HepG2 (cell line): ENCODE results near the gene LHB. TPM values are rescaled to one million over a fixed set of nuclear protein-coding genes. Genes with fewer than 3 reads are reported as not detected.
"Not testable (repeated sequence)": the region's sequence is repeated elsewhere in the genome, so short reads cannot be mapped to it uniquely, and the experiment has no call there.

Experiments used
- ATAC-seq: fragments of 200-7000 bp; cut with Tn5 transposase; 3 replicates; pipeline ENCODE4 v1.9.1; 2020; ENCODE audit warnings: mild to moderate bottlenecking, moderate library complexity
- BruUV-seq: library from RNA; stranded (reverse); fragments of 400-500 nt; replicated peaks from 2 replicates; lab custom pipeline; 2021; lab: Mats Ljungman, UMichigan
- CTCF ChIA-PET: fragments of 300-600 bp; formaldehyde crosslinking; extraction: SDS; loops from one replicate; lab custom pipeline; 2021; ENCODE audit warnings: low total read pairs, inconsistent platforms, low intra/inter-chr PET ratio; lab: Yijun Ruan, JAX
- POLR2A ChIA-PET: fragments of 350-600 bp; sonication (Branson Sonifier 250); formaldehyde crosslinking; loops from one replicate; lab custom pipeline; 2020; ENCODE audit warnings: antibody characterized with exemption, inconsistent platforms; lab: Yijun Ruan, JAX
- DNase-seq: peaks from one replicate; pipeline ENCODE4 v3.0.0-alpha.2; 2015; ENCODE audit warnings: low spot score
- FAIRE-seq: peaks from 3 replicates; lab custom pipeline; 2011; peaks lifted over from hg19 to GRCh38; lab: Jason Lieb, UNC
- H2AFZ ChIP-seq: one replicate; pipeline ENCODE4 v1.6.1; 2011; ENCODE audit warnings: low read length, inconsistent platforms
- H3K27ac ChIP-seq: fragments of 300-600 bp; 3 replicates; pipeline ENCODE4 v1.8.0; 2011; ENCODE audit warnings: mixed run types, mild to moderate bottlenecking, mixed read lengths, low read length, inconsistent platforms; ENCODE audit not compliant: insufficient read depth; ENCODE audit errors: extremely low read length
- H3K27me3 ChIP-seq, 2 experiments: fragments of 200-600 bp in 1 of 2; 2 replicates in 1 of 2; 3 replicates in 1 of 2; pipeline versions ENCODE4 v1.6.0 to v1.8.0; 2011; ENCODE audit warnings: low read length in 2 of 2, mild to moderate bottlenecking in 2 of 2, moderate library complexity in 2 of 2, inconsistent platforms in 1 of 2; ENCODE audit not compliant: insufficient read depth in 2 of 2, control insufficient read depth in 1 of 2
- H3K36me3 ChIP-seq, 2 experiments: fragments of 200-600 bp in 1 of 2; replicated peaks in 1 of 2; 2 replicates in 1 of 2; 3 replicates in 1 of 2; pipeline versions ENCODE4 v1.5.1 to v1.8.0; 2011; ENCODE audit warnings: low read length in 2 of 2, inconsistent platforms in 1 of 2; ENCODE audit not compliant: insufficient read depth in 2 of 2, control insufficient read depth in 1 of 2
- H3K4me1 ChIP-seq: 2 replicates; pipeline ENCODE4 v1.5.1; 2012; ENCODE audit warnings: low read length, inconsistent platforms; ENCODE audit not compliant: insufficient read depth
- H3K4me2 ChIP-seq: 2 replicates; pipeline ENCODE4 v1.6.0; 2011; ENCODE audit warnings: low read depth, low read length, inconsistent platforms
- H3K4me3 ChIP-seq, 3 experiments: fragments of 200-600 bp in 1 of 3; sonication (generic), shearing (Covaris generic) in 1 of 3; replicated peaks in 1 of 3; 2 replicates each; pipeline ENCODE4 v1.5.1; 2011 to 2016; ENCODE audit warnings: low read length in 3 of 3, inconsistent platforms in 2 of 3, low read depth in 2 of 3, mild to moderate bottlenecking in 2 of 3, control low read depth in 1 of 3, mixed read lengths in 1 of 3; ENCODE audit not compliant: insufficient read depth in 1 of 3
- H3K79me2 ChIP-seq: one replicate; pipeline ENCODE4 v1.6.1; 2011; ENCODE audit warnings: low read length, inconsistent platforms; ENCODE audit not compliant: insufficient read depth
- H3K9ac ChIP-seq: 2 replicates; pipeline ENCODE4 v1.6.0; 2011; ENCODE audit warnings: mild to moderate bottlenecking, low read depth, low read length, inconsistent platforms; ENCODE audit not compliant: insufficient read depth
- H3K9me3 ChIP-seq: 2 replicates; pipeline ENCODE4 v1.5.1; 2012; ENCODE audit warnings: mild to moderate bottlenecking, low read length
- H4K20me1 ChIP-seq: 2 replicates; pipeline ENCODE4 v1.6.0; 2011; ENCODE audit warnings: inconsistent platforms, mild to moderate bottlenecking, low read length, moderate library complexity; ENCODE audit not compliant: insufficient read depth
- CREB1 ChIP-seq, 2 experiments: fragments of 450-650 bp in 1 of 2; IDR thresholded peaks; 2 replicates each; pipeline ENCODE4 v1.6.1; 2016 to 2017; ENCODE audit warnings: control low read depth in 1 of 2, mild to moderate bottlenecking in 1 of 2, missing compliant biosample characterization in 1 of 2, missing genetic modification characterization in 1 of 2
- FOSL2 ChIP-seq: sonication (generic); formaldehyde crosslinking; IDR thresholded peaks from 2 replicates; pipeline ENCODE4 v1.4.0; 2020; ENCODE audit warnings: missing genetic modification reagents
- SAP130 ChIP-seq: IDR thresholded peaks from 2 replicates; pipeline ENCODE4 v1.6.1; 2016; ENCODE audit warnings: low read depth
- WGBS: methylation state at CpG from one replicate; pipeline ENCODE4 v1.1.6; 2017; ENCODE audit warnings: low lambda C conversion rate; 5-methylcytosine and 5-hydroxymethylcytosine counted together
- in situ Hi-C: cut with HindIII; loops from 2 replicates; pipeline ENCODE4 v1.10.0; 2017; ENCODE audit warnings: low pct_unique_long_range_greater_than_20kb; ENCODE audit not compliant: extremely low pct_ligation_motif_present
- intact Hi-C: fragments of 100-400 bp; cut with micrococcal nuclease; formaldehyde crosslinking; loops from one replicate; pipeline ENCODE4 v1.10.0; 2022; ENCODE audit not compliant: unreplicated experiment
- polyA plus RNA-seq, 8 experiments: library from polyadenylated mRNA; depleted of rRNA in 3 of 8; stranded (reverse) in 7 of 8; unstranded in 1 of 8; fragments of >200 nt; fragmentation: Illumina TruSeq in 4 of 8; extraction: Trizol in 4 of 8; gene quantifications; 2 replicates each; pipeline versions ENCODE4 v1.2.1 to v1.2.3, GENCODE V29; 2011 to 2016; ENCODE audit warnings: low read depth in 4 of 8, missing spikeins in 1 of 8, mixed read lengths in 1 of 8; ENCODE audit not compliant: insufficient read depth in 1 of 8
- total RNA-seq, 5 experiments: library from RNA; depleted of rRNA; stranded (reverse); fragments of >200 nt; fragmentation: Illumina TruSeq; extraction: Trizol; gene quantifications; 2 replicates each; pipeline ENCODE4 v1.2.3, GENCODE V29; 2016; ENCODE audit warnings: low read depth in 1 of 5

The LHB gene
- total and polyA plus RNA-seq, 2 of the 13 experiments (the other 11 are each of a cell fraction or from before 2014, with no cell fraction given), result not detected

GRCh38 chr19:49038557-49039276 is 21.8 kb upstream of the LHB start:
- H3K4me1 ChIP-seq; H3K9me3 ChIP-seq; H3K4me2 ChIP-seq; FAIRE-seq; H3K36me3 ChIP-seq; H3K79me2 ChIP-seq; BruUV-seq; H2AFZ ChIP-seq; POLR2A ChIA-PET; intact Hi-C loops; CTCF ChIA-PET; H3K9ac ChIP-seq; TF ChIP-seq CREB1 (CRISPR knock-in tag; IDR thresholded peaks at IDR 0.05): not testable (repeated sequence)
- DNase-seq (peak; percentile 26), ATAC-seq (peak; percentile 69; the same call in 2 of the 3 replicates)
- WGBS, result 4% methylated on average over 11 of the region's 26 CpGs
- TF ChIP-seq FOSL2 (CRISPR knock-in tag) (peak; percentile 90), SAP130 (CRISPR knock-in tag) (0 out of 2 replicates have a peak, but pooled peaks have one; percentile 13), CREB1 (IDR thresholded peaks at IDR 0.05) (0 out of 2 replicates have a peak, but pooled peaks have one; percentile 5)
- TF ChIP-seq, all 625 proteins: peak for 3; not testable (repeated sequence) for 622
- H3K27ac ChIP-seq, H3K27me3 ChIP-seq, H3K4me3 ChIP-seq, in situ Hi-C loops, H4K20me1 ChIP-seq: not testable (repeated sequence)

GRCh38 chr19:49038111-49038510 is 21.2 kb upstream of the LHB start:
- H3K27me3 ChIP-seq, H2AFZ ChIP-seq, DNase-seq, CTCF ChIA-PET, H3K4me2 ChIP-seq, H4K20me1 ChIP-seq, ATAC-seq, H3K9ac ChIP-seq, H3K4me3 ChIP-seq, intact Hi-C loops, BruUV-seq, FAIRE-seq, H3K79me2 ChIP-seq, H3K36me3 ChIP-seq, in situ Hi-C loops, H3K27ac ChIP-seq, H3K9me3 ChIP-seq, H3K4me1 ChIP-seq, POLR2A ChIA-PET: not testable (repeated sequence)
- 53% methylated on average over 6 of the region's 8 CpGs for WGBS
